GOT3 (cell line): Measurements from ENCODE around the gene NIPA2.

ENCODE experiments used
- DNase-seq: peaks from one replicate; lab custom pipeline; 2025; ENCODE audit warnings: mixed read lengths; lab: John Stamatoyannopoulos, UW

NIPA2 gene

GRCh38 chr15:22839046-22839695, 705 bp downstream of the NIPA2 start:
- DNase-seq, result no peak

GRCh38 chr15:22844421-22845288, 6.2 kb downstream of the NIPA2 start:
- no peak for DNase-seq

DNA sequence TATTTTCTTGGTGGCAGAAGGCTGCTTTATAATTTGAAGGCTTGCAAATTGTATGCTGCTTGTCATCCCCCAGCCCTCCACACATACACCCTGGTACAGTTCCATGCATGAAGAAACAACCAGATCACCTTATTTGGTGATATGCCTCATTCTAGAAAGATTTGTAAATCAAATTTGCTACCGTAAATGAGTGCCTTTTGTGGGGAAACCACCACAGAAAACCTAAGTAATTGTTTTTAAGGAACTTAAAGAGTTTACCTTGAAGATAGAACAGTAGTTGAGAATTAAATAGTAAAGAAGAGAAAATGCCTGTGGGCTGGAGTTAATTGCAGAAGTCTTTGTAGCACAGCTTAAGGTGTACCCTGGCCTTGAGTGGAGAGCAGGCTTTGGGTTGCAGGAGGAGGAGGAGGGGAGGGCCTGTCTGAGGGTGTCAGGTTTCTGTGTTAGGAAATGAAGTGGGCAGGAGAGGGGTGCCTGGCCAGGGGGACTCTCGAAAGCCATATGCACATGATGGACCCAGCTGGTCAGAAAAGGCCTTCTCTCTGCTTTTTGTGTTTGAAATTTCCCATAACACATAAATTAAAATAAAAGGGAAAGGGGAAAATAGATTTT, 6.9 kb downstream of the NIPA2 start:
- DNase-seq, result no peak

DNA sequence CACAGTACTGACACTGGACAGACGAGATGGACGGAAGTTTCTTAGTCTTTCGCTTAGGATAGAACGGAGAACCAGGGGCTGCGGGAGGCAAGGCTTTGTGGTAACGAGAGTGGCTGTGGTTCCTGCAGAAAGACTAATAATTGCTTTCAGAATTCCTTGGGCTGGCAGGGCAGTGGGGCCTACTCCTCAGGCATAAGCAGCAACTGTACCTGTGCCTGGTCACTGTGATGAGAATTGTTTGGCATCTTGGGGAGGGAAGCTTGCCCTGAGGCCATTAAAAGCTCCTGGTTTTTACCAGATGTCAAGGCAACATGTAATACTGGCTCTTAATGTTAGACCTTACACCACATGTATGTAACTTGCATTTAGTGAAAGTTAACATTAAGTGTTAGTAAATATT, 7.6 kb downstream of the NIPA2 start:
- no peak for DNase-seq

GRCh38 chr15:22850055-22850454, 11.6 kb downstream of the NIPA2 start:
- no peak for DNase-seq

GRCh38 chr15:22851513-22851912, 13.0 kb downstream of the NIPA2 start:
- DNase-seq, result no peak

DNA sequence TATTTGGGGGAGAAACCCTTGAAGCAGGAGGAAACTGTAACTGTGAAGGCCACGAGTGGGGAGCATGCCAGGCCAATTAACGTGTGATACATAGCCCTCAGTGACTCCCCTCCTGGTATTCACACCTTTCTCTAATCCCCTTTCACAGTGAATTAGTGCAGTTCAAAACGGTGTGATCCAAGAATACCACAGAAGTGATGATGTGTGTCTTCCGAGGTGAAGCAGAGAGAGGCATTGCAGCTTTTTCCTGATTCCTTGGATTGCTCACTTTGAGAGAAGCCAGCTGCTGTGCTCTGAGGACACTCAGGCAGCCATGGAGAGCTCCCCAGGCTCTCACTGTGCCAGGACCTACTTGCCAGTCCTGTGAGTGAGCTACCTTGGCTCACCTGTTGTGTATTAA, 17.3 kb downstream of the NIPA2 start:
- no peak for DNase-seq

DNA sequence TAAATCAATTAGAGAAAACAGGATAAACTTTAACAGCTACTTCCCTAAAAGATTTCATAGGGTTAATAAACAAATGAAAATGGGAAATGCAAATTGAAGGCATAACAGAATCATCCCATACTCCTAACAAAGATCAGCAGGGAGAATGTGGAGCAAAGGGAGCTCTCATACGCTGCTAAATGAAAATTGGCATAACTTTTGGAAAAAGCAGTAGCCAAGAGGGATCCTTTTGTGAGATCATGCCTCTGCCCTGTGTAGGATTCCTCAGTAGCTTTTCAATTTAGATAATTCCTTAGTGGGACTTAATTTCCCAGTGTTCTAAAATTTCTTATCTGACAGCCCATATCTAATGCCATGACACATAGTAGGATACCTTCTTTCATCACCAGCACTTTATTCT, 18.2 kb downstream of the NIPA2 start:
- DNase-seq, result no peak

DNA sequence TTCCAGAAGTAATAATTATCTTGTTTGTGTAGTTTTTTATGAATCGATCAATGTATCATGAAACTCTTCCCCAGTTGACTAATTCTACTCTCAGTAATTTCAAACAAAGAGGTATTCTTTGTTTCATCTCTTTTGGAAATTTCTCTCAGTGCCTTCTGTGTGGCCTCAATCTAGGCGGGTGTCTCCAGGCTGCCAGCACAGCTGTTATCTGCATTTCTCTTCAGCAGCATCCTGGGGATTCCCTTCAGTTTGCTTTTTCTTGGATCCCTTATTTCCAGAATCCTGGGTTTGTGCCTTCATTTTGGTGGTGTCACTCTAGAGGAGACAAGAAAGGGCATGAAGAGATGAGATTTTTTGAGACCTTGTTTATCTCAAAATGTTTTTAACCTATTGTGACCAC, 22.7 kb downstream of the NIPA2 start:
- DNase-seq, result no peak

DNA sequence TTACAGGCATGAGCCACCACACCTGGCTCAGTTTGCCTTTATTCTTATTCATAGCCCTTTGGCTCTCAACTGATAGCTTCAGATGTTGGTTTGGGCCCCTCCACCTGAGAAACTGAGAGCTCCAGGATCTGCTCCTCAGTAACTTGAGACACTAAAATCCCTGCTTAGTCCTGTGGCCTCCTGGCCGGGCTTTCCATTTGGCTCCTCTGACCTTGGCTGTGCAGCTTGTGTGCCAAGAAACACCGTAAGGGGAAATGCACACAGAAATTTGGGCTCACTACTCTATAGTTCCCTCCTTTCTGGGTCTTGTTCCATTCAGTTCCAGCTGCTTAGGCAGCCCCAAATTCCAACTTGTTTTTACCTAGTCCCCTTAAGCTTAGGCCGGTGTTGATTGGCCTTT, 24.9 kb downstream of the NIPA2 start:
- no peak for DNase-seq

DNA sequence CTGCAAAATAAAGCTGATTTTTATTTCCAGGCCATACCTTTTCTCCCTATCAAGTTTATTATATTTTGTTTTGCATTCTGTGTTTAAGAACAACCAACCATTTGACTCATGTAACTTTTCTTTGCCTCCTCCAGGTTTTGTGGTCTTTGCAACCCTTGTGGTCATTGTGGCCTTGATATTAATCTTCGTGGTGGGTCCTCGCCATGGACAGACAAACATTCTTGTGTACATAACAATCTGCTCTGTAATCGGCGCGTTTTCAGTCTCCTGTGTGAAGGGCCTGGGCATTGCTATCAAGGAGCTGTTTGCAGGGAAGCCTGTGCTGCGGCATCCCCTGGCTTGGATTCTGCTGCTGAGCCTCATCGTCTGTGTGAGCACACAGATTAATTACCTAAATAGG, 27.6 kb downstream of the NIPA2 start:
- no peak for DNase-seq

- DNase-seq, result no peak
Measured at GRCh38 chr15:22867886-22868285, 29.4 kb downstream of the NIPA2 start.

GRCh38 chr15:22868495-22868894, 30.0 kb downstream of the NIPA2 start:
- no peak for DNase-seq

- DNase-seq, result no peak
Measured at GRCh38 chr15:22868928-22869327, 30.5 kb downstream of the NIPA2 start.

- no peak for DNase-seq
Measured at GRCh38 chr15:22869856-22870255, 31.4 kb downstream of the NIPA2 start.

GRCh38 chr15:22870865-22871264, 32.4 kb downstream of the NIPA2 start:
- no peak for DNase-seq

GRCh38 chr15:22871481-22872086, 33.1 kb downstream of the NIPA2 start:
- DNase-seq, result no peak

GRCh38 chr15:22872936-22873701, 34.7 kb downstream of the NIPA2 start:
- DNase-seq, result no peak

- no peak for DNase-seq
Measured at GRCh38 chr15:22873841-22874240, 35.4 kb downstream of the NIPA2 start.

DNA sequence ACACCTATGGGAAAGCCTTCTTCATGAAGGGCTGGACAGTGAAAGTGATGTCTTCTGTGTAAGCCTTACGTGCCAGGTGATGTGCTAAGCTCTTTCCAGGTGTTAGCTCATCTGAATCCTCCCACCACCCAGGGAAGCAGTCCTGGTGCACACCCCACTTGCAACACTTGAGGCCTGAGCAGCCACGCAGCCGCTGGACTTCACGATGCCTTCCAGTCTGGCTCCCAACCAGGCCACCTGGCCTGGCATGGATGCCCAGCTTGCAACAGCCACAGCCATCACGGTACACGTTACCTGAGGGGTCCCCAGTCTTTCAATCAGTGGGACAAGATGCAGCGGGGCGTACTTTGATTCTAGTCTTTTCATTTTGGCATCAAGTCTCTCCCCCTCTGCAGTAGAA, 35.8 kb downstream of the NIPA2 start:
- DNase-seq, result no peak

DNA sequence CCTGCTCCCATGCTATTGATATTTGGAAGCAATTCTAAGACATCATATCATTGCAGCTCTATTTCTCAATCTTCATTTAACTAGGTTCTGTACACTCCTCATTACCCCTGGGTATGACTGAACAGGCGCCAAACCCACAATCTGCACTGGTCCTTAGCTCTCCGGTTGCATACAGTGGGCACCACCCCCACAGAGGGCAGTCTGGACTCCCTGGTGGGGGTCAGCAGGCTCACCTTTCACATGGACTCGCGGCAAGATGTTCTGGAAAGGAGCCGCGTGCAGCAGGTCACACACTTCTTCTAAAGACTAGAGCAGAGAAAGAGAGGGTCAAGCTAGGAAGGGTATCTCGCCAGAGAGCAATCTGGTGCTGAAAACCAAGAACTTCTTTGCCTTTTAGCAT, 36.5 kb downstream of the NIPA2 start:
- no peak for DNase-seq

DNA sequence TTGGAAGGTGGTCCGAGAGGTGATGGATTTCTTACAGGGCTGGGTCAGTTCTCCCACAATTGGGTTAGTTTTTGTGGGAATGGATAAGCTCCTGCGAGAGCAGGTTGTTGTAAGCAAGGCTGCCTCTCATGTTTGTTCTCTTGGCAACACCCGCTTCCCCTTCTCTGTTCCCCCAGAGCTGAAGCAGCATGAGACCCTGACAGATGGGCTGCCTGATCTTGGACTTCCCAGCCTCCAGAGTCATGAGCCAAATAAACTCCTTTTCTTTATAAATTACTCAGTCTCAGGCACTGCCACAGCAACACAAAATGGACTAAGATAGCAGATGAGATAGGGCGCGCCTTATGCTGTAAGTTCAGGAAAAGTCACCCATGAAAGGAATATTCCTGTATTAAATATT, 38.7 kb downstream of the NIPA2 start:
- no peak for DNase-seq
